GM18508 (cell line): ENCODE measurements around the gene KRT5.
"Not testable (repeated sequence)": the region's sequence is repeated elsewhere in the genome, so short reads cannot be mapped to it uniquely, and the experiment has no call there.

Experiments
- ATAC-seq: cut with Tn5 transposase; IDR thresholded peaks from one replicate; pipeline ENCODE4 v1.9.1; 2021; ENCODE audit warnings: moderate number of reproducible peaks; ENCODE audit not compliant: insufficient read depth, unreplicated experiment

Gene KRT5

DNA sequence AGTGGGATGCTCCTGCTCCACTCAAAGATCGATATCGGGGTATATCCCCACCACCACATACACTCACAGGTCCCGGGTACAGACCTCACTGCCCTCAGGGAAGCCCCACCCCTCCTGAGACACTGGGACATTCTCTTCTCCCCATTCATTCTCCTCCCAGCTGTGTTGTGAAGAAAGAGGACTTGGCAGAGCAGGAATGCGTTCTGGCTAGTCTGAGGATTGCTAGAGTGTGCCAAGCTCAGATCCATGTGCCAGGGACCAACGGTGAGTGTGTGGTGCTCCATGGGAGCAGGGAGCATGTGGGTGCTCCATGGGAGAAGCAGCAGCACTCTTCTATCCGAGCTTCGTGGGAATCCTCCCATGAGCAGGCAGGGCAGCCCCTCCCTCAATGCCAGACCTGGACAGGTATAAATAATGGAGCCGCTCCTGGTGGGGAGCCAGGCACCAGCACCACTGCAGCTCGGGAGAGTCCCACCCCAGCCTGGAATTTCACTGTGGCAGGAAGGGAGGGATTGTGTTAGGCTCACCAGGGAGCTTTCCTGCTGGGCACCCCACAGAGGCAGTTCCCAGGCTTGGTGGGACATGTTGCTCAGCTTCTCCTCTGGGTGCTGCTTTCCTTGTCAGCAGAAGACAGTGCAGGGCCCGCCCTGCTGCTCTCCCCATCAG lies 2.3 kb upstream of the KRT5 start:
- no peak for ATAC-seq

DNA sequence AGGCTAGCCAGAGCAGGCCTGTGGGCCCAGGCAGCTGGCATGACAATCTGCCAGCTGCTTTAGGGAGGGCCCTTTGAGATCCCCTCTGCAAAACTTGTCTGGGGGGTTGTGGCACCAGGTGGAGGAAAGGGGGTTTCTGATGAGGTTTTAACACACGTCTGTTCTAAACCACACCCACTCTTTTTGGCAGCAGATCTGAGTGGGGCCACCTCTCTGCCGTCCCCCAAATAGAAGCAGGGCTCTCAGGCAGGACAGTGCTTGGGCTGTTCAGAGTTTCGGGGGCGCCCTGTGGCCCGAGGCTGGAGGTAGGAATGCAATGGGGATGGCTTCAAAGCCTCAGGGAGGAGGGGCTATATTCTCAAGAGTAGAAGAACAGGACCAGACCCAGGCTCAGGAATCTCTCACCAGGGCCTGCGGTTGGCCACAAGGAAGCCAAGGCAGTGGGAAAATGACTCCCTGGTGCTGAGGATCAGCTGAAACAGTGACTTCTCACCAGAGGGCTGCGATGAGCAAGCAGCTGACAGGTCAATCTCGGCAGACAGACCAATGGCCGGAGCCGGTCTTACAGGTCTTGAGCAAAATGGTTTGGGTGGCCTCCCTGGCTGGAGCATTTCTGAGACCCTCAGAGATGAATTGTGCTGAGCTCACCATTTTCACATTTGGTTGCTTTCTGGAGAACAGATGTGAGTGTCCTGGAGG lies 1.5 kb upstream of the KRT5 start:
- no peak for ATAC-seq

DNA sequence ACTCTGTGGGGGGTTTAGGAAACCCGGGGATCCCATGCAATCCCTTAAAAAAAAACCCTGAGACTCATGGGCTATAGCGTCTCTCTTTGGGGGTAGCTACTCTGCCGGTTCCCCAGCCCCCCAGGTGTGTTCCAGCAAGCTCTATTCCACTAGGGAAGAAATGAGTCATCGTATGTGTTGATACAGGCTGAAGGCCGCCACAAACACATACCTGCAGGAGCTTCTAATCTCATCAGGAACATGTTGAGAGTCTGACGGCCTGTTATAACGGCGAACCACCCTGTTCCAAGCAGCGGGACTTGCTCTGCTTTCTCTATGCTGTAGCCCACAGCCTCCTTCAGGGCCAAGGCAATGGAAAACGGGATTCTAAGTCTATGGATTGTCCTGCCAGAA lies 977 bp upstream of the KRT5 start:
- ATAC-seq = no peak

DNA sequence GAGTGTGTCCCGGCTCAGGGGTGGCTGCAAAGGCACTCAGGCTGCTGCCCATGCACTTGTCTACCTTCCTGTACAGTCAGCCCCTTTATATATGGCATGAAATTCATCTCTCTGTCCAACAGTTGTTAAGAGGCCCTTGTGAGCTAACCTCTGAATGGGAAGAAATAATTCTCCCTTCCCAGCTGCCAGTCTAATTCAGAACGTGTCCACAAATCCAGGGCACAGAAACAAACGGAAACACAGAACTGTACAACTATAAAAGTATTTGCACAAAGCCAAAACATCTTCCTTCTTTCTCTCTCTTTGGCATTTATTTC lies 849 bp downstream of the KRT5 start:
- ATAC-seq = no peak

DNA sequence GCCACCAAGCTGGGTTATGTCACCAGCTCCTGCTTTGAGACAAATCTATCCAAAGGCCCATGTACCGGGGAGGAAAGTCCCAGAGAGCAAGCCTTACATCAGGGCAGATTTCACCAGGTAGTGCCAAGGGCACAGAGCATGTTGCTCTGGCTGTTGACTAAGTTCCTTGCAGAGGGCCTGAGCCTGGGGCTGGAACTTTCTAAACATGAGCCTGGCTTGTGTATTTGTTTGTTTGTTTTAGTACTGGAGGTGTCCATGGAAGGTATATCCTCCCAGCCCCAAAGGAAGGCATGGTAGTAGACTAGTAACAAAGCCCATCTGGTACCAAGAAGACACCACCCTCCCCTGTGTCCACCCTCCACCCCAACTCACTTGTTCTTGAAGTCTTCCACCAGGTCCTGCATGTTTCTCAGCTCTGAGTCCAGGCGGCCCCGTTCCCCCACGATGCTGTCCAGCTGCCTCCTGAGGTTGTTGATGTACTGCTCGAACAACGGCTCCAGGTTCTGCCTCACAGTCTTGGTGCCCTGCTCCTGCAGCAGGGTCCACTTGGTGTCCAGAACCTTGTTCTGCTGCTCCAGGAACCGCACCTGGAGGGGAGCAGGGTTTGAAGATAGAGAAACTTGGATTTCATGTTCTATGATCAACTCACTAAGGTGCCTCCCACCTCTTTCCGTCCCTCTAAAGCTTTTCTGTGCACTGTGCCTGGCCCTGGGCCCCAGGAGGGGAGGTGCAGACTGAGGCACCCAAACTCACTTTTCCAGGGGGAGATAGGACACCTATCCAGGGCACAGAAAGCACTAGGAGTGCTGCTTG lies 1.4 kb downstream of the KRT5 start:
- no peak for ATAC-seq

DNA sequence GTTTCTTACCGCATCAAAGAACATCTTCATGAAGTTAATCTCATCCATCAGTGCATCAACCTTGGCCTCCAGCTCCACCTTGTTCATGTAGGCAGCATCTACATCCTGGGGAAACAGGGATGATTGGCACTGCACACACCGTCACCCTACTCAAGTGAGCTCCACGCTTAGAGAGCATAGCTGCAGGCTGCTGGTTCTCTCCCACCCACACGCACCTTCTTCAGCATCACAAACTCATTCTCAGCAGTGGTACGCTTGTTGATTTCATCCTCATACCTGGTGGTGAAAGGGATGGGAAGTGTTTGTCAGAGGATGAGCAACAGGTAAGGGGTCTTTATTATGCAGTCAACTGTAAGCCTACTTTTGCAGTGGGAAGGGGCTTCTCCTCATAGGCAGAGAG lies 2.3 kb downstream of the KRT5 start:
- no peak for ATAC-seq

DNA sequence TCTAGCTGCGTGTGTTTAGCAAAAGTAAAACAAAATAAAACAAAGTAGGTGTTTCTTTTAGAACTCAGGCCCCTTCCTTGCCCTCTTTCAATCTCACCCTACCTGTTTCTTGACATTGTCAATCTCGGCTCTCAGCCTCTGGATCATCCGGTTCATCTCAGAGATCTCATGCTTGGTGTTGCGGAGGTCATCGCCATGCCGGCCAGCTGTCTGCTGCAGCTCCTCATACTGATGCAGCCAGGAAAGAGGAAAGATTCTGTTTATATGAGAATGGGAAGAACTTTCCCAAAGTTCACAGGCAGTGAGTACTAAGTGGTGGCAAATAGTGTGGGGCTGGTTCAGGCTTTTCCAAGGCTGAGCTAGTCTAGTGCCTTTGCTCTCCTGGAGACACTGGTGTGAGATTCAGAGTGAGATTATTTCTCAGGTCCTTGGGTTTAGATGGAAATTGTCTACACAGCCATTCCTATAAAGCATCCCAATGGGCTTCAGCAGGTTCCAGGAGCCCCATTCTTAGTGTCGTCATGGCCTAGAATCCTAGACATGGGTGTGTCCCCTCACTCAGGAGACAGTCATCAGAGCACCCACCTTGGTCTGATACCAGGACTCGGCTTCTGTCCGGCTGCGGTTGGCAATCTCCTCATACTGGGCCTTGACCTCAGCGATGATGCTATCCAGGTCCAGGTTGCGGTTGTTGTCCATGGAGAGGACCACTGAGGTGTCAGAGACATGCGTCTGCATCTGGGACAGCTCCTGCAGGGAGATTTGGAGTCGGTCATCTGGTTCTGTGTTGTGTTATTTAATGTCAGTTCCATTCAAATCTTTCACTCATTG lies 3.0 kb downstream of the KRT5 start:
- ATAC-seq = no peak

DNA sequence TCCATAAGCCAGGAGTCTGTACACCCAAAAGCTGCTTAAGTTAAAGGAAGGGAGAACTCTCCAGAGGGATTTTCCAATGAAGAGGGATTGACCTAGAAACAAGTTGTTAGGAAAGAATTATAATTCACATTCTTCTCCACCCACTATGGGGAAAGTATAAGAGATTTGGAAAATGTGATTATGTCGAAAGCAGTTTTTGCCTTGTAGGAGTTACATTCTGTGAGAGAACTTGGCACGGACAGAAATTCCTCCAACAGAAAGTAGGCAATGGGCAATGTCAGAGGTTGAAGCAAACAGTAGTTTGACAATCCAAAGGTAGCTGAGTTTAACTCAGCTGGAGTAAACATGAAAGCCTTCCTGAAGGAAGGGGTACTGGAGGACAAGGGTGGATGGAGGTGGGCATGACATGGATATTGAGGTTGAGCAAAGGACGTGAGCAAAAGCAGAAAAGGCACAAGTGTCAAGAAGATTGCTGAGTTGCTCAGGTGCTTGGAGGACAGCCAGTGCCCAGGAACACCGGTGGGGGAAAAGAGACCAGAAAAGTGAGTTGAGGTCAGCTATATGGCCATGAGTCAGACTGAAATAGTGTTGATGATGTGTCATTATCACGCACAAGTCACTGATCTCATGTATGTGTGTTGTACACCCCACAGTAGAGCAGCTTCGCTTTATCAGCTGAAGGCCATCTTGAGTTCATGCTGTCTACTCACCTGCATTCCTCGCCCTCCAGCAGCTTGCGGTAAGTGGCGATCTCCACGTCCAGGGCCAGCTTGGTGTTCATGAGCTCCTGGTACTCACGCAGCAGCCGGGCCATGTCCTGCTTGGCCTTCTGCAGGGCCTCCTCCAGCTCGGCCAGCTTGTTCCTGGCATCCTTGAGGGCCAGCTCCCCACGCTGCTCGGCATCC lies 4.0 kb downstream of the KRT5 start:
- ATAC-seq = no peak

DNA sequence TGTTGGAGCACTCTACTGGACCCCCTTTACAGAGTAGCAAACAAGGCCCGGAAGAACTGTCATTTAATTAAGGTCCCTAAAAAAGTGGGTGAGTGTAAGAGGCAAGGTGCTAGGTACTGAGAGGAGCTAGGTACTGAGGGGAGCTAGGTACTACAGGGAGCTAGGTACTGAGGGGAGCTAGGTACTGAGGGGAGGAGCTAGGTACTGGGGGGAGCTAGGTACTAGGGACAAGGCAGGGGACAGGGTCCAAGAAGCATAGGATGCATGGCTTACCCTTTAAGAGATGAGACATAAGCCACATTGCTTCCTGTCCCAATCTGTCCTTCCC lies 4.9 kb downstream of the KRT5 start:
- no peak for ATAC-seq

DNA sequence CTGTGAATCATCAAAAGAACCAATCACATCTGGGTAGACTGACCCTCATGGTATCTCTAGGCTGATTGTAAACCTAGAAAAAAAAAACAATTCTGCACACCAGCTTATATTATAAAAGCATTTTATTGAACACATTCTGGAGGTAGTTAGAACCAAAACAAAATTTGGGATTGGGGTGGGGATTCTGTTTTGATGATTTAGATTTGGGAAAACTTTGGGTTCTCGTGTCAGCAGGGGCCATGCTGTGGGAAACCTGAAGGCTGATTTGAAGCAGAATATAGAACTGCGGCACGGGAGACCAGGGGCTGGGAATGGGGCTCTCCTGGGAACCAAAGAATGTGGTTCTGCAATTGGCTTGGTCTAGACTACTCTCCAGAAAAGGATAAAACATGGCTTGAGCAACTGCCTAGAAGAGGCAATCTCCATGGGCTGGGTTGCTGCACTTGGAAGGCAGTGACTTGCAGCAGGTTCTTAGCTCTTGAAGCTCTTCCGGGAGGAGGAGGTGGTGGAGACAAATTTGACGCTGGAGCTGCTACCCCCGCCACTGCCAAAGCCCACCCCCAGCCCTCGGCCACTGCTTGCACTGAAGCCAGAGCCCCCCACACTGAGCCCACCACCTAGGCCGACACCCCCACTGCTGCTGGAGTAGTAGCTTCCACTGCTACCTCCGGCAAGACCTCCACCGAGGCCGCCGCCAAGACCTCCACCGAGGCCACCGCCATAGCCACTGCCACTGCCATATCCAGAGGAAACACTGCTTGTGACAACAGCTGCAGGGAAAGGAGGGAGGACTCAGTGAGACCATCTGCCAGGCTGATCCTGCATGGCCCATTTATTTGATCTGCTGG lies 5.5 kb downstream of the KRT5 start:
- no peak for ATAC-seq

DNA sequence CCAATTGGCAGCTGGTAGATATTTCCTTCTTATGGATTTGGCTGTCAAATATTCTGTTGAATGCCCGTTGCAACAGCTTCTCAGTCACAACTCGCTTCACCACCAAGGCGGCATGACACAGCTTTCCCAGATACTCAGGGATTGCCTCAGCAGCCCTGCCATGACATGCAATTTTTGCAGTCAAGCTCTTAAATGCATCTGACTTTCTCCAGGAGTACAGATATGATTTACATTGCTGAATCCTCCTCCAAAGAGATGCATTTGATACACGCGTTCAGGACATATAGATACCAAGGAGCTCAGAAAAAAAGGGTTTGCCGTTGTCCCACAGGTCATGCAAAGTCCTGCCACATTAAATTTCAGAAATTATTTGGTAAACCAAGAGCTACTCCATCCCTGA lies 6.5 kb downstream of the KRT5 start:
- no peak for ATAC-seq

DNA sequence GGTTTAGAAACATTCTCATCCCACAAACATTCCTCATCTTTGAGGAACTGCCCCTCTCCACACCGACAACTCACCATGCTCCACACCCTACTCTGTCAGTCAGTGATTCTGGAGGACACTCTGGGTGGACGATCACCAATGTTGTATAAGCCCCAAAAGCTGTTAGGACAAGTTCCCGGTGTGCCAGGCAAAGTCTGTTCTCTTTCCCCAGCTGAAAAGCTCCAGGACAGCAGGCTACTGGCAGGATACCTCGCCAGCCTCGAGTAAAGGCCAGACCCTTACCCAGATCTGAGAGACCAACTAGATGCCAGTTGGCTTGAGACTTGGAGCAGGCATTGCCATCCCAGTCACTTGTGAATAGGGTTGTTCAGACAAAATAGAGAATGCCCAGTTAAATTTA lies 12.0 kb downstream of the KRT5 start:
- ATAC-seq = no peak

DNA sequence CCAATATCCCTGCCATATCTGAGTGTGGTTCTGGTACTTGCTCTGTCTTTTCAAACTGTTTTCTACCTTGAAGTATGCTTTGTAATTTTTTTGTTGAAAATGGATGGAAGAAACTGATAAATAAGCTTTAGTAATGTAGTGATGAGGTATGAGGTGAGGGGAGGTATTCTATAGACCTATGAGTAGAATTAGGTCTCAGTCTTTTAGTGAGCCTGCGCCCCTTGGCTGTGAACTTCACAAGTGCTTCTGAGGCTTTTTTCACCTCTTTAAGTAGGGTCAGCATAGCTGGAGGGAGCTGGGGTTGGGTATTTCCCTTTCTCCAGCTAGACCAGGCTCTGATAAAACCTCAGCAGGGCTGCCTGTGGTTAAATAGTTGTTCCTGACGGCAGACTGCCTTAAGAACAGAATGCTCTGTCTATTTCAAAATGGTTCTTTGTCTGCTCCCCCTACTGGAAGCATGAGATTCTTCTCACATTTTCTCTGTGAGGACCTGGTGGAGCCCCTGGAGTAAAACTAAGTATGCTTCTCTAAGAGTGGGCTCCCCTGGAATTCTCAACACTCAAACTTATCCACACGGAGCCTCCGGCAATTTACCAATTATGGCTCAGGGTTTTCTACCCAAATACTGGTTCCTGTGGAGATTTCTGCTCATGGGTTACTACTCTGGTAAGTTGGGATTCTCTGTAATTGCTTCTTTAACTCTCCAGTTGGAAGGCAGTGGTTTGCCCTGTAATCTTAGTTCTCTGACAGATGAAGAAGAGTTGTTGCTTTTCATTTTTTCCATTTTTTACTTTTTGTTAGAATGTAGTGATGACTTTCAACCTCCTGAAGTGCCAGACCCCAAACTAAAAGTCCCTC lies 13.1 kb downstream of the KRT5 start:
- ATAC-seq = no peak

DNA sequence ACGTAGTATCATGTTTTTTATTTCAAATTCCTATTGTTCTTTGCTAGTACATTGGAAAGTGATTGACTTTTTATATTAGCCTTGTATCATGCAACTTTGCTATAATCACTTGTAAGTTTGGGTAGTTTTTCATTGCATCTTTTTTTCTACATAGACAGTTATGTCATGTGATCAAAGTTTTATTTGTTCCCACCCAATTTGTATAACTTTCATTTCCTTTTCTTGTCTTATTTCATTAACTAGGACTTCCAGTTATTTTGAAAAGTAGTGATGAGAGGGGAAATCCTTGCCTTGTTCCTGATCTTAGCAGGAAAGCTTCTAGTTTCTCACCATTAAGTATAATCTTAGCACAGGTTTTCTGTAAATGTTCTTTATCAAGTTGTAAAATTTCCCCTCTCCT lies 17.3 kb downstream of the KRT5 start:
- ATAC-seq = no peak

DNA sequence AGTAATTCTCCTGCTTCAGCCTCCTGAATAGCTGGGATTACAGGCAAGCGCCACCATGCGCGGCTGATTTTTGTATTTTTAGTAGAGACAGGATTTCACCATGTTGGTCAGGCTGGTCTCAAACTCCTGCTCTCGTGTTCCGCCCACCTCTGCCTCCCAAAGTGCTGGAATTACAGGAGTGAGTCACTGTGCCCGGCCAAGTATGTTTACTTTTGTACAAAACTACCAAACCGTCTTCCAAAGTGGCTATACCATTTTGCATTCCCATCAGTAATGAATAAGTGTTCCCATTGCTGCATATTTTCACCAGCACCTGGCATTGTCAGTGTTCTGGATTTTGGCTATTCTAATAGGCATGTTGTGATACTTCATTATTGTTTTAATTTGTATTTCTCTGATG lies 18.7 kb downstream of the KRT5 start:
- ATAC-seq = no peak

DNA sequence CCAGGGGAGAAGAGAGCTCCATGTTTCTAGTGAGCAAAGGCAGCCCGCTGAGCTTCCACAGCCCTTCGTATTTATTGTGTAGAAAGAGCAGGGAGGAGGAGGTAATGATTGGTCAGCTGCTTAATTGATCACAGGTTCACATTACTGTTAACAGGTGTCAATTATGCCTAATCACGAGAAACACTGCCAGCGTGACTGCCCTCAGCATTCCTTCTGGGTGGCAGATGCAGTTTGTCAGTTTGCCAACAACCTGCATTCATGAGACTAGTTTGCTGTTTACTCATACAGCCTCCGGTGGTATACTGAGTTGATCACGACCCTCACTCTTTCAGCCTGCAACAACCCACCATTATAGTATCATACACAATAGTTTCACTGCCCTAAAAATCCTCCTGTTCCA lies 19.6 kb downstream of the KRT5 start:
- ATAC-seq = not testable (repeated sequence)

DNA sequence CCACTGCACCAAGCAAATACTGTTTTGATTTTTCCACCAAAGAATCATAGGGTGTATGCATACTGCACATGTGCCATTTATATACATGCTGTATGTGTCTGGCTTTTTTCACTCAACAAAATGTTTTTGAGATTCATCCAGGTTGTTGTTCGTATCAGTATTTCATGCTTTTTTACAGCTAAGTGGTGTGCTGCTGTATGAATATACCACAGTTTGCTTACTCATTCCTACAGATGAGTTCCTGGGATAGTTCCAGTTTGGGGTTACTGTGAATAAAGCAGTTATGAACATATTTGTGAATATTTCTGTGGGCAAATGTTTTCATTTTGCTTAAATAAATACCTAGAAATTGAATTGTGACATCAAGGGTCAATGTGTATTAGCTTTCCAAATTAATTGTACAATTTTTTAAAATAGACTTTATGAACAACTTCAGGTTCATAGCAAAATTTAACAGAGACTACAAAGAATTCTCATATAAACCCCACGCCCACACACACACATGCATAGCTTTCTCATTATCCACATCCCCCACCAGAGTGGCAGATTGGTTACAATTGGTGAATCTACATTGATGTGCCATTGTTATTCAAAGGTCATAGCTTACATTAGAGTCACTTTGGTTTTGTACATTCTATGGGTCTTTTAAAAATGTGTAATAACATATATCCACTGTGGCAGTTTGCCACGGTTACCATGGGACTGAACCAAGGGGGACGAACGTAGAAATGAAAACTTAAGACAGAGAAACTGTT lies 20.2 kb downstream of the KRT5 start:
- no peak for ATAC-seq
